Measurements from ENCODE around the gene MYMX. TPM values are rescaled to one million over a fixed set of nuclear protein-coding genes. Genes with fewer than 3 reads are reported as not detected.

MYMX gene
- total RNA-seq, 1 experiment from 2014 or later = not detected

GRCh38 chr6:44189257-44189656 is 27.5 kb upstream of the MYMX start:
- Histone ChIP-seq H3K79me2 (ENCODE audit: low read length) (no peaks in the 10 kb centered on the region), H3K4me2 (ENCODE audit: low read length) (no peak overlapping the region), H2AFZ (ENCODE audit: low read length) (no peak overlapping the region), H3K9ac (ENCODE audit: low read length) (no peak overlapping the region), H3K9me3 (ENCODE audit: low read length) (no peaks in the 10 kb centered on the region), H3K36me3 (ENCODE audit: low read depth, low read length) (no peaks in the 10 kb centered on the region), H3F3A (ENCODE audit: low read length, unreplicated experiment) (no peaks in the 10 kb centered on the region), H3K9me2 (replicated peaks; ENCODE audit: low read length) (no peaks in the 10 kb centered on the region), H3K4me1 (ENCODE audit: insufficient read depth, low read length) (no peaks in the 10 kb centered on the region), H4K20me1 (ENCODE audit: low read length) (no peaks in the 10 kb centered on the region), H3K27me3 (ENCODE audit: low read length) (no peaks in the 10 kb centered on the region), H3K27ac (ENCODE audit: low read length) (no peak overlapping the region), H3K4me3 (ENCODE audit: low read length) (no peak overlapping the region)
- intact Hi-C loops (cut with micrococcal nuclease) = no loop called here
- TF ChIP-seq EZH2 (IDR thresholded peaks at IDR 0.05; ENCODE audit: low read length, unreplicated experiment) (no peak), EZH2phosphoT487 (IDR thresholded peaks at IDR 0.05; ENCODE audit: borderline replicate concordance, low read length) (no peak), CTCF (conservative IDR thresholded peaks at IDR 0.05; ENCODE audit: low read depth, low read length) (no peak)
- ChIA-PET CTCF (no interaction called here), POLR2A (ENCODE audit: unreplicated experiment) (interaction anchor here (0.6 kb wide), 1 partner anchor 10 kb away, joined by 13 read pairs; no protein-coding TSS in a partner anchor)
- no peak for DNase-seq
- no peak for ATAC-seq
- BruUV-seq (replicated peaks) = no TSS peak

DNA sequence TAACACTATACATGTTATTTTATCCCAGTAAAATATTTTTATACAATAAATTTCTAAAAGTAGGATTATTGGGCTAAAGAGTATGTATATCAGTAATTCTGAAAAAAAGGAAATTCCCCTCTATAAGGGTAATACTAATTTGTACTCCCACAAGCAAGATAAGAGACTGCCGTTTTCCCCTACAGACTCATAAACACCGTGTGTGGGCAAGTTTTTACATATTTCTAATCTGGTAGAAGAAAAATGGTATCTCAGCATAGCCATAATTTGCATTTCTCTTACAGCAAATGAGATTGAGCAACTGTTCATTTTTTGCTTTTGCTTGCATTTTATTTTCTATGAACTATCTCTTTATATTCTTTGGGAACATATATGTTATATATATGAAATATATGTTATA is 26.0 kb upstream of the MYMX start:
- POLR2A ChIA-PET (ENCODE audit: unreplicated experiment) = no interaction called here
- Histone ChIP-seq H3K4me2 (ENCODE audit: low read length) (no peak overlapping the region), H3K27me3 (ENCODE audit: low read length) (no peaks in the 10 kb centered on the region), H3K9me3 (ENCODE audit: low read length) (no peaks in the 10 kb centered on the region), H3K4me3 (ENCODE audit: low read length) (no peak overlapping the region), H3K9ac (ENCODE audit: low read length) (no peak overlapping the region), H3K9me2 (replicated peaks; ENCODE audit: low read length) (no peaks in the 10 kb centered on the region), H3K79me2 (ENCODE audit: low read length) (no peaks in the 10 kb centered on the region), H3K27ac (ENCODE audit: low read length) (no peak overlapping the region), H3K36me3 (ENCODE audit: low read depth, low read length) (no peaks in the 10 kb centered on the region), H4K20me1 (ENCODE audit: low read length) (no peaks in the 10 kb centered on the region), H2AFZ (ENCODE audit: low read length) (no peak overlapping the region), H3K4me1 (ENCODE audit: insufficient read depth, low read length) (no peaks in the 10 kb centered on the region), H3F3A (ENCODE audit: low read length, unreplicated experiment) (no peaks in the 10 kb centered on the region)
- DNase-seq (no peak), ATAC-seq (no peak)
- TF ChIP-seq EZH2 (IDR thresholded peaks at IDR 0.05; ENCODE audit: low read length, unreplicated experiment) = no peak
- no peak for TF ChIP-seq EZH2phosphoT487 (IDR thresholded peaks at IDR 0.05; ENCODE audit: borderline replicate concordance, low read length)
- TF ChIP-seq CTCF (conservative IDR thresholded peaks at IDR 0.05; ENCODE audit: low read depth, low read length) = no peak
- intact Hi-C loops (cut with micrococcal nuclease) = no loop called here
- no TSS peak for BruUV-seq (replicated peaks)
- CTCF ChIA-PET = no interaction called here

- H3K4me3 ChIP-seq (ENCODE audit: low read length) = no peak overlapping the region
- H3K27me3 ChIP-seq (ENCODE audit: low read length) = no peaks in the 10 kb centered on the region
- no peak overlapping the region for H2AFZ ChIP-seq (ENCODE audit: low read length)
- H3K27ac ChIP-seq (ENCODE audit: low read length) = no peak overlapping the region
- intact Hi-C loops (cut with micrococcal nuclease) = no loop called here
- no peaks in the 10 kb centered on the region for H3K36me3 ChIP-seq (ENCODE audit: low read depth, low read length)
- H3K79me2 ChIP-seq (ENCODE audit: low read length) = no peaks in the 10 kb centered on the region
- H3K4me2 ChIP-seq (ENCODE audit: low read length) = no peak overlapping the region
- BruUV-seq (replicated peaks) = no TSS peak
- ChIA-PET CTCF (interaction anchor here (0.6 kb wide), 1 partner anchor 34 kb away, joined by 3 read pairs; no protein-coding TSS in a partner anchor), POLR2A (ENCODE audit: unreplicated experiment) (no interaction called here)
- no peak for TF ChIP-seq CTCF (conservative IDR thresholded peaks at IDR 0.05; ENCODE audit: low read depth, low read length)
- no peak for TF ChIP-seq EZH2phosphoT487 (IDR thresholded peaks at IDR 0.05; ENCODE audit: borderline replicate concordance, low read length)
- no peak for TF ChIP-seq EZH2 (IDR thresholded peaks at IDR 0.05; ENCODE audit: low read length, unreplicated experiment)
- no peak overlapping the region for H3K9ac ChIP-seq (ENCODE audit: low read length)
- ATAC-seq (no peak), DNase-seq (no peak)
- no peaks in the 10 kb centered on the region for H4K20me1 ChIP-seq (ENCODE audit: low read length)
- H3K9me3 ChIP-seq (ENCODE audit: low read length) = no peaks in the 10 kb centered on the region
- H3K9me2 ChIP-seq (replicated peaks; ENCODE audit: low read length) = no peaks in the 10 kb centered on the region
- H3F3A ChIP-seq (ENCODE audit: low read length, unreplicated experiment) = no peaks in the 10 kb centered on the region
- H3K4me1 ChIP-seq (ENCODE audit: insufficient read depth, low read length) = no peaks in the 10 kb centered on the region
Observed at GRCh38 chr6:44192428-44193041, 24.2 kb upstream of the MYMX start.

Data from PC-3 (cell line).